ENCODE measurements around the gene SMARCC2.
A peak's percentile ranks its signal among the peaks of the same experiment; 100 is the strongest.
"Not testable (repeated sequence)": the region's sequence is repeated elsewhere in the genome, so short reads cannot be mapped to it uniquely, and the experiment has no call there.

Gene SMARCC2

GRCh38 chr12:56206452-56207166, 17.3 kb upstream of the SMARCC2 start:
- peak in 1 of 2 experiments; percentile 53 for DNase-seq

- no peak for DNase-seq
Measured at GRCh38 chr12:56205445-56205844, 16.2 kb upstream of the SMARCC2 start.

DNA sequence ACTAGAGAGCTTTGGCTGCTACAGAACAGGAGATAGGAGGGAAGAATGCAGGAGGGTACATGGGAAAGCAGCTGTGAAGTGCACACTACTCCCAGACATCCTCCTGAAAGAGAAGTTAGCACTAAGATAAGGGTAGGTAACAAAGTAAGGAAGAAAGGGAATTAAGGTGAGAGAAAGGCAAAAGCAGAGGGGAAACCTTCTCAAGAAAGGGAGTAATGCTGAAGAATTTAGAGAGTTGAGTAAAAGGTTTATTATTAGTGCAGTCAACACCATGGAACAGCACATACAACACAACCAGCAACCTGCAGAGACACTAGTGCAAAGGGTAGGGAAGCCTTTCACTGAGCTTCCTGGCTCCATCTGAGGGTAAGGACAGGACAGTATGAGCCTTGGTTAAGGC, 15.0 kb upstream of the SMARCC2 start:
- no peak for DNase-seq

DNA sequence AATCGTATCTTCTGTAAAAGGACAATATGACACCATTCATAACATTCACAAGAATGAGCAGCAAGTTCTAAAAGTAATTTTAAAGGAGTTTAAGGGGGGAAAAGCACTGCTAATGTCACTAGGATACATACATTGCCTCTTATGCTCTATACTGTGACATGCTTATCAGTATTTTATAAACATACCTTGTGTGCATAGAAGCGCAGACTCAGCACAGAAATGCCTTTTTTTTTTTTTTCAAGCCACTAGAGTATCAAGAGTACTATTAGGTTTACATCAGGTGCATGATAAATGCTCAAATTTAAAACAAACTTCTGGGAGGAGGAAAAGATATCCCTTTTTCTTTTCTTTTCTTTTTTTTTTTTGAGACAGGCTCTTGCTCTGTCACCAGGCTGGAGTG, 13.6 kb upstream of the SMARCC2 start:
- no peak for DNase-seq

- no peak for DNase-seq
Measured at GRCh38 chr12:56202366-56202765, 13.1 kb upstream of the SMARCC2 start.

- no peak for DNase-seq
Measured at GRCh38 chr12:56198836-56199235, 9.6 kb upstream of the SMARCC2 start.

DNA sequence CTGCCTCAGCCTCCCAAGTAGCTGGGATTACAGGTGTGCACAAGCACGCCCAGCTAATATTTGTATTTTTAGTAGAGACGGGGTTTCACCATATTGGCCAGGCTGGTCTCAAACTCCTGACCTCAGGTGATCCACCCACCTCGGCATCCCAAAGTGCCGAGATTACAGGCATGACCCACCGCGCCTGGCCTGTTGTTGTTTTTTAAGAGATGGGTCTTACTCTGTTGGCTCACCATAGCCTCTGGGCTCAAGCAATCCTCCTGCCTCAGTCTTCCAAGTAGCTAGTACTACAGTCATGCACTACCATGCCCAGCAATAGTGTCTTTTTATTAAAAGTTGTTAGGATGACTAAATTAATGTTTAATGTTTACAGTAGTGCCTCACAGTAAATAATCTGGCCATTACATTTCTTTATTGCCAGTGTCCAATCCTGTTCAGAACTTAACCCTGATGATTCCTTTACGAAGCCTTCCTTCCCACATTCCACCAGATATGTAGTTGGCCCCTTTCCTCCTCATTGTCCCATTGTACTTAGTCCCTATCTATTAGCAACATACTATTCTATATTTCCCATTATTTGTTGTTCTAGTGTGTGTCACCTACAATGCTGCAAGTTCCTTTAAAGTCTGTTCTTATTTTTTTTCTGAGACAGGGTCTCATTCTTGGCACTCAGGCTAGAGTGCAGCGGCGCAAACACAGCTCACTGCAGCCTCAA, 8.8 kb upstream of the SMARCC2 start:
- no peak for DNase-seq

DNA sequence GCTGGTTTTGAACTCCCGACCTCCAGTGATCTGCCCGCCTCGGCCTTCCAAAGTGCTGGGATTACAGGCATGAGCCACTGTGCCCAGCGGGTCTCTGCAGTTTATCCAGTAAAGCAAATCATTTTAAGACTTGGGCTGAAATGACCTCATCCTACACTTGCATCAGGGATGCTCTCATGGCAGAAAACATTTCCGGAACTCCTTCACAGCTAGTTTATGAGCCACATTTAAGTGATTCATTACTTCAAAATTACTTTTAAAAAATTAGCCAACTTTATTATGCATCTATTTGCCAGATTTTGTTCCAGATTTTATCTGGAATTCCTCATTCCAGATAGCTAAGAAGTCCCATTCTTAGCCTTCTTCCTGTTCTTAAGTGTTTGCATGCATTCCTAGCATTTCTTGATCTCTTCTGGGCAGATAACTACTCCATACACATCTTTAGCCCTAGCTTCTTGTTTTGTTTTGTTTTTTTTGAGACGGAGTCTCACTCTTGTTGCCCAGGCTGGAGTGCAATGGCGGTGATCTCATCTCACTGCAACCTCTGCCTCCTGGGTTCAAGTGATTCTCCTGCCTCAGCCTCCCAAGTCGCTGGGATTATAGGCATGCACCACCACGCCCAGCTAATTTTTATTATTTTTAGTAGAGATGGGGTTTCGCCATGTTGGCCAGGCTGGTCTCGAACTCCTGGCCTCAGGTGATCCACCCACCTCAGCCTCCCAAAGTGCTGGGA, 7.7 kb upstream of the SMARCC2 start:
- DNase-seq = not testable (repeated sequence)

DNA sequence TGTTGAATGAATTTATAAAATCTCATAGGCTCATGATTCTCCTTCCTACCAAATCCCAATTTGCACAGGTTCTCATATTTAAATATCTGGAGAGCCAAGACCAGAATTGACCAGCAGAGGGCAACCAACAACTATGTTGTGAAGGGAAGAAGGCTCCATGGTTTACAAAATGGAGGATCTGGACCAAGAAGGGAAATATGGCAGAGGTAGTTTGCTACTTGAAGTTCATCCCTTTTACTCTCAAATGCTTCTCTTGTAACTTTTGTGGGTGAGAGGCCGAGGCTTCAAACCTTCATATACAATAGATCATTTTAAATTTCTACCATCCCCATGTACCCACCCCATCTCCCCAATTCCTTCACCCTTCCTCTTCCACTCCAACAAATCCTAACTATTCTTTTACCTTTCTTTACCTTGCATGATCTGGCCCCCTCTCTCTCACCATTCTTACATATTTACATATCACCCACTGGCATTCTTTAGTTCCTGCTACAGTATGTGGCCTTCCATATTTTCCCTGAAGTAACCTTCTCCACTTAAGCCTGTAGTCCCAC, 3.8 kb upstream of the SMARCC2 start:
- peak; percentile 72 to 86 for DNase-seq

DNA sequence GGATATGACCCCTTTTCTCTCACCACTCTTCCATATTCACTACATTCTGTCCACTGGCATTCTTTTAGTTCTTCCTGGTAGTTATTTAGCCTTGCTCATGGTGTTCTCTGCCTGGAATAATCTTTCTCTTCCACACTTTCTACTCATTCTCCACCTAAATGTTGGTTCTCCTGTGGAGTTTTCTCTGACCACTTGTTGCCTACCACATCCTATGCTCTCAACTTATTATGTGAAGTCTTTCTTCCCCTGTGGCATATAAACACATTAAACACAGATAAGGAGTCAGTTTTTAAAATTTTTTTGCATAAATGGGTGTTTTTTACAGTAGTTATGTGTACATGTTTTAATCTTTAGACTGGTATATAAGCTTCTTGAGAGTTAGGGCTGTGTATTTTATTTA, 3.3 kb upstream of the SMARCC2 start:
- no peak for DNase-seq

DNA sequence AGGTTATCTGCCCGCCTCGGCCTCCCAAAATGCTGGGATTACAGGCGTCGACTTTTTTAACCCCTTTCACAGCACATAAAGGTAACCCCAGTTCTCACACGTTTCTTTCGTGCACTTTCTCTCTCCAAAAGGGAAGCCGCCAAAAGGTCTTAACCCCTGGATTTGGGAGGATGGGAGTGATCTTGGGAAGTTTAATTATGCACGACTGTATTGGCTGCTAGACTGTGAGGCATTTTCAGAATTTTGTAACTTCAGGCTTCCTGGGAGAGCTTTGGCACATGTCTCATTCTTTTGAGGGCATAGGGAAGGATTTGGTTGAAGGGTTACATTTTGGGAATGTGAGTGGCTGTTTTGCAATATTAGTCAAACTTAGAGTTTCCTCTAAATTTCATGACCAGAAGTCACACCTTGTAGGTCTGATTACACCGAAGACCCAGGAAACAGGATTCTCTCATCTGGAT, 1.4 kb upstream of the SMARCC2 start:
- DNase-seq = no peak

- DNase-seq = peak; percentile 77 to 90
Measured at GRCh38 chr12:56189918-56190694, 823 bp upstream of the SMARCC2 start.

DNA sequence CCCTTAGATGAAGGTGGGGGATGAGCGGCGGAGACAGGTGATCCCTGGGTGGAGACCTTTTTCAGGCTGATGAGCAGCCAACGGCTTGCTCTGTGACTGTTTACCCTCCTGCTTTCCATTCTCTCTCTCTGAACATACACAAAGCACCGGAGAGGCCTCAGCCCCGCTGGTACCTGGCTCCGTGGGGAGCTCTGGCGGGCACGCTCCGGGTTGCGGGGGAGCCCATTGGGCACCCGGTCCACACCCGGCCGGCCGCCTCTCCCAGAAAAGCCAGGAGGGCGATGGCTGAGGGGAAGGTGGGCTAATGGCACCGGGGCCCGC, 545 bp downstream of the SMARCC2 start:
- DNase-seq = peak in 1 of 2 experiments; percentile 35

DNA sequence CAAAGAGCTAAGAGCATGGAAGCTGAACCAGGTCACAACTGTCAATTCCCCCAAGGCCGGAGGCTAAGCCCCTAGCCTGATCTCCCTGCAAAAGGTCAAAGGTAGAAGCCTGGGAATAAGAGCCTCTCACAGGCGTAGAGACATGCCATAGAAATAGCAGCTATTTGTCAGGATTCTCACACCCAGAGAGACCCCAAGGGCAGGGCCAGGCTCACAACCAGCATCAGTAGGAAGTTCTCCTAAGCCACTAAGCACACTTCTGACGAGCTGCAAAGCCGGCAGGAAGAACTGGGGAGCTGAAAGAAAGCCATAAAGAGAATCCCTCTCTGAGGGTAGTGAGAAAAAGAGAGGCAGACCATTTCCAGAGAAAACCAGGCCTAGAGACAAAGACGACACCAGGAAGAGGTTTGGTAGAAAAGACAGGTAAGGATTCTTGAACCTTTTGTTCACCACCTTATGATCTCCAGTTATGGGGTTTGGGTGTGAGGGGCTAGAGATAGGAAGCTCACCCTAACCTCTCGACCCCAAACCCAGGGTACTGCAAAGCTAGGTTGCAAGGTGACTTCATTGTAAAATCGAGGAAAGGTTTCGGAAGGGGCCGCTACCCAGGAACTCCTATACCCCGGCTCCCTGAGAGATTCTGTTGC, 1.0 kb downstream of the SMARCC2 start:
- no peak for DNase-seq

DNA sequence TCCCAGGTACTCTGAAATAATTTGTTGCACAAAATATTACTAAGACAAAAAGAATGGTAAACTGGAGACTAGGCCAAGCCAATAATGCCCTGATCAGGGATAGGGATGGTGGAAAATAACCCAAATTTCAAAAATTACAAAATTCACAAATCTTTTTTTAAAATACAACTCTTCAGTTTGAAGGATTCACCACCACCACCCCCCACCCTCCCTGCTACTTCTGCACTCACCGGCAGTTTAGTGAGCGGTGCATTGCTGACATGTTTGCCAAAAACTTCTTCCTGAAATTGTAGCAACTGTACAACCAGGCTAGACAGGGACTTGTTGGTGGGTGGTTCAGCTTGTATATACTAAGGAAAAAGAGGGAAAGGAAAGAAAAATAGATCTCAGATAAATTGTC, 2.3 kb downstream of the SMARCC2 start:
- no peak for DNase-seq

DNA sequence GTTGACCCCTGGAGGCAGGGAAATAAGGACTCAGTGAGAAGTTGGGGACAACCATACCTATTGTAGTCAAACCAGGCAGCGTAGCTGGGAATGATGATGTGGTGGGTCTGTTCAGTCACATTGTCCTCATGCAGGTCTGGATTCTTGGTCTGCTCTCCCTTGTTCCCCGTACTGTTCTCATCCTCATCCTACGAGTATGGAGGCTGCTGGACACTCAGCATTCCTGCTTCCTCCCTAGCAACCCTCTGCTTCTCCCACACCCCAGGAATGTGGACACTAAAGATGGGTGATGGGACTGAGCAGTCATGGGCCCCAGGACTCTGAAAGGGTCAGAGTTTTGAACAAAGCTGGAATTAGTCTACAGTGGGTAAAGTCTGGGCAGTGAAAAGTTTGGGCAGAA, 10.9 kb downstream of the SMARCC2 start:
- DNase-seq = no peak

DNA sequence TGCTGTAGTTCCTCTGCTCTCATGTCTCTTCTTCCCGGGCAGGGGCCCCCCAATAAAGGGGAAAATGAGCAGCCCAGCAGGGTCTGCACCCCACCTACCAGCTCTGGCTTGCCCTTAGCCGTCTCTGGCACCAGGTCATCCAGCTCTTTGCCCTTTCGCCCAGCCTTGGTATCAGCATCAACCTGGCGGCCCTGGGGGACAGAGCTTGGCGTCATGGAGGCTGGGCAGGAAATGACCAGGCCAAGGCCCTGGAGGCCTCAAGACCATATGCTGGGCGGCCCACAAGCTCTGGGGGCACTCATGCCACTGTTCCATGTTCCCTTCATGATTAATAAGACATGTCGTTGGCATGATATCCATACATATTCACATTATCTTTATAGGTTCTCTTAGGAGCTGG, 16.4 kb downstream of the SMARCC2 start:
- DNase-seq = no peak

GRCh38 chr12:56169229-56169759, 20.0 kb downstream of the SMARCC2 start:
- no peak for DNase-seq

DNA sequence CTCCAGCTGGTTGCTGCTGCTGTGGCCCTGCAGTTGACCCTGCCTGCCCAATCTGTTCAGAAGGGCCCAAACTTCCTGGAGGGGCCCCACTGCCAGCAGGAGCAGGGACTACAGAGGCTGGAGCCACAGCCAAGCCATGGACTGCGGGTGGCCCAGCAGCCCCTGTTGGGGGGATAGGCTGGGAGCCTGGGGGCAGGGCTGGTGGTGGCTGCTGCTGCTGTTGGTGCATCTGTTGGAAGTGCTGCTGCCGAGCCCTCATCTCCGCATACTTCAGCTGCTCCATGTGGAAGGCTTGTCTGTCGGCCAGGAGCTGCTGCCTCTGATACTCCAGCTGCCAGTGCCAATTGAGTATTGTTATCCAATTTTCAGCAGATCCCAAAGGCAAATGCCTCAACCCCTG, 23.9 kb downstream of the SMARCC2 start:
- DNase-seq = no peak

- DNase-seq = no peak
Measured at GRCh38 chr12:56164345-56164729, 24.9 kb downstream of the SMARCC2 start.

GRCh38 chr12:56163533-56164344, 25.5 kb downstream of the SMARCC2 start:
- DNase-seq = no peak
